K562 (cell line): ENCODE measurements around the gene PLEKHN1. TPM values are rescaled to one million over a fixed set of nuclear protein-coding genes. Genes with fewer than 3 reads are reported as not detected.

Experiments used
- ATAC-seq: fragments of 200-7000 bp; cut with Tn5 transposase; 3 replicates; pipeline ENCODE4 v1.9.1; 2020; ENCODE audit warnings: moderate library complexity
- BruUV-seq: library from RNA; stranded (reverse); fragments of 400-500 nt; replicated peaks from 2 replicates; lab custom pipeline; 2021; lab: Mats Ljungman, UMichigan
- CTCF ChIA-PET: fragments of 300-600 bp; formaldehyde crosslinking; extraction: SDS; loops from one replicate; lab custom pipeline; 2021; ENCODE audit warnings: low intra/inter-chr PET ratio; lab: Yijun Ruan, JAX
- POLR2A ChIA-PET: fragments of 300-600, 350-650 bp; sonication (Branson Sonifier 250); formaldehyde crosslinking; extraction: SDS; loops from one replicate; lab custom pipeline; 2021; ENCODE audit warnings: antibody characterized with exemption, inconsistent platforms; lab: Yijun Ruan, JAX
- DNase-seq, 4 experiments: peaks; one replicate each; pipeline versions ENCODE4 v3.0.0 to v3.0.0-alpha.2; 2011 to 2018; ENCODE audit warnings: low spot score in 3 of 4, mixed read lengths in 3 of 4; ENCODE audit errors: extremely low read depth in 1 of 4
- FAIRE-seq: peaks from 2 replicates; lab custom pipeline; 2011; peaks lifted over from hg19 to GRCh38; lab: Jason Lieb, UNC
- H2AFZ ChIP-seq: 2 replicates; pipeline ENCODE4 v1.6.0; 2011; ENCODE audit warnings: low read depth, low read length, control low read depth, inconsistent platforms
- H3K27ac ChIP-seq: fragments of 200-600 bp; 3 replicates; pipeline ENCODE4 v1.8.0; 2011; ENCODE audit warnings: low read depth, mild to moderate bottlenecking, control low read depth, inconsistent platforms, low read length, moderate library complexity, mixed read lengths; ENCODE audit errors: extremely low read depth
- H3K27me3 ChIP-seq, 2 experiments: fragments of 300-600 bp in 1 of 2; 2 replicates in 1 of 2; 3 replicates in 1 of 2; pipeline versions ENCODE4 v1.6.0 to v1.8.0; 2011; ENCODE audit warnings: inconsistent platforms in 2 of 2, low read length in 2 of 2, mild to moderate bottlenecking in 1 of 2, mixed read lengths in 1 of 2, moderate library complexity in 1 of 2; ENCODE audit not compliant: control insufficient read depth in 2 of 2, insufficient read depth in 2 of 2
- H3K36me3 ChIP-seq: fragments of 300-600 bp; 3 replicates; pipeline ENCODE4 v1.8.0; 2011; ENCODE audit warnings: mild to moderate bottlenecking, low read length, inconsistent platforms; ENCODE audit not compliant: control insufficient read depth, insufficient read depth
- H3K4me1 ChIP-seq, 2 experiments: fragments of 200-600 bp in 1 of 2; replicated peaks in 1 of 2; 2 replicates in 1 of 2; 3 replicates in 1 of 2; pipeline versions ENCODE4 v1.5.1 to v1.8.0; 2011; ENCODE audit warnings: inconsistent platforms in 2 of 2, low read length in 2 of 2, mild to moderate bottlenecking in 1 of 2, mixed read lengths in 1 of 2, moderate library complexity in 1 of 2; ENCODE audit not compliant: control insufficient read depth in 2 of 2, insufficient read depth in 2 of 2
- H3K4me2 ChIP-seq: 2 replicates; pipeline ENCODE4 v1.6.1; 2011; ENCODE audit warnings: low read length, control low read depth, inconsistent platforms, mixed read lengths; ENCODE audit not compliant: insufficient read depth
- H3K4me3 ChIP-seq: fragments of 200-600 bp; sonication (generic), shearing (Covaris generic); 2 replicates; pipeline ENCODE4 v1.5.1; 2016; ENCODE audit warnings: control low read depth, inconsistent platforms
- H3K79me2 ChIP-seq: fragments of 200-600 bp; 3 replicates; pipeline ENCODE4 v1.8.0; 2011; ENCODE audit warnings: low read length, inconsistent platforms; ENCODE audit not compliant: control insufficient read depth, insufficient read depth
- H3K9ac ChIP-seq, 2 experiments: 2 replicates each; pipeline versions ENCODE4 v1.6.0 to v1.6.1; 2011; ENCODE audit warnings: low read depth in 2 of 2, low read length in 2 of 2, control low read depth in 1 of 2, inconsistent platforms in 1 of 2, mild to moderate bottlenecking in 1 of 2, mixed read lengths in 1 of 2; ENCODE audit not compliant: insufficient read depth in 1 of 2
- H3K9me1 ChIP-seq: one replicate; pipeline ENCODE4 v1.6.0; 2011; ENCODE audit warnings: inconsistent platforms, mild to moderate bottlenecking, low read length, moderate library complexity; ENCODE audit not compliant: control insufficient read depth, insufficient read depth
- H3K9me3 ChIP-seq: replicated peaks from 2 replicates; pipeline ENCODE4 v1.5.1; 2011; ENCODE audit warnings: low read depth, low read length, inconsistent platforms; ENCODE audit not compliant: control insufficient read depth, insufficient read depth
- H4K20me1 ChIP-seq: replicated peaks from 2 replicates; pipeline ENCODE4 v1.6.1; 2011; ENCODE audit warnings: low read length, inconsistent platforms, mixed read lengths; ENCODE audit not compliant: control insufficient read depth, insufficient read depth
- DDX20 ChIP-seq: fragments of 450-650 bp; IDR thresholded peaks from 2 replicates; pipeline ENCODE4 v1.6.1; 2016; ENCODE audit warnings: missing genetic modification characterization, low read depth, mild to moderate bottlenecking, missing compliant biosample characterization, moderate library complexity
- EHMT2 ChIP-seq: fragments of 450-650 bp; IDR thresholded peaks from 2 replicates; pipeline ENCODE4 v1.6.1; 2018; ENCODE audit warnings: antibody characterized with exemption
- KDM4B ChIP-seq, 2 experiments: fragments of 450-650 bp in 1 of 2; sonication (generic) in 1 of 2; IDR thresholded peaks; 2 replicates each; pipeline ENCODE4 v1.6.1; 2016 to 2017; ENCODE audit warnings: borderline replicate concordance in 2 of 2, antibody characterized with exemption in 1 of 2, low read depth in 1 of 2, mild to moderate bottlenecking in 1 of 2
- MLX ChIP-seq, 2 experiments: fragments of 450-650 bp in 1 of 2; sonication (generic) in 1 of 2; formaldehyde crosslinking; conservative IDR thresholded peaks; 2 replicates each; pipeline versions ENCODE4 v1.4.0 to v1.8.1; 2020 to 2022; ENCODE audit warnings: mild to moderate bottlenecking in 1 of 2, missing genetic modification reagents in 1 of 2
- MYNN ChIP-seq, 2 experiments: sonication (generic); formaldehyde crosslinking in 1 of 2; IDR thresholded peaks; 2 replicates each; pipeline versions ENCODE4 v1.5.0 to v1.6.1; 2016 to 2020; ENCODE audit warnings: antibody characterized with exemption in 1 of 2, missing genetic modification reagents in 1 of 2
- NFYB ChIP-seq: IDR thresholded peaks from 2 replicates; pipeline ENCODE4 v1.6.1; 2011; ENCODE audit warnings: mild to moderate bottlenecking, moderate library complexity; ENCODE audit not compliant: insufficient read length; ENCODE audit errors: extremely low read depth
- PREB ChIP-seq: sonication (generic); formaldehyde crosslinking; IDR thresholded peaks from 2 replicates; pipeline ENCODE4 v1.8.1; 2023; ENCODE audit warnings: mild to moderate bottlenecking, missing genetic modification reagents
- SP1 ChIP-seq: sonication (generic); formaldehyde crosslinking; IDR thresholded peaks from 2 replicates; pipeline ENCODE4 v1.8.1; 2022; ENCODE audit warnings: mild to moderate bottlenecking, missing genetic modification reagents
- TAF15 ChIP-seq: fragments of 200-400 bp; formaldehyde crosslinking; IDR thresholded peaks from 2 replicates; pipeline ENCODE4 v1.6.1; 2017; ENCODE audit warnings: mild to moderate bottlenecking, low read depth, low read length, moderate library complexity
- ZNF212 ChIP-seq: fragments of 450-650 bp; formaldehyde crosslinking; IDR thresholded peaks from 2 replicates; pipeline ENCODE4 v1.4.0; 2020; ENCODE audit warnings: mild to moderate bottlenecking
- ZNF830 ChIP-seq: fragments of 250-450 bp; sonication (Bioruptor Pico); IDR thresholded peaks from 2 replicates; pipeline ENCODE4 v1.5.0; 2021; ENCODE audit warnings: mild to moderate bottlenecking
- WGBS: fragments of 100-300 bp; shearing (Covaris generic); methylation state at CpG from one replicate; pipeline ENCODE4 v1.1.6; 2016; ENCODE audit warnings: low coverage, mixed read lengths; ENCODE audit not compliant: insufficient coverage; ENCODE audit errors: missing lambda C conversion rate; 5-methylcytosine and 5-hydroxymethylcytosine counted together
- in situ Hi-C: fragments of 300-500 bp; cut with MboI; formaldehyde crosslinking; loops from 4 replicates; pipeline ENCODE4 v1.15.0; 2018; ENCODE audit warnings: inconsistent platforms, mixed read lengths
- intact Hi-C: fragments of 100-400 bp; cut with micrococcal nuclease; formaldehyde crosslinking; loops from 2 replicates; pipeline ENCODE4 v1.14.2; 2022
- polyA plus RNA-seq, 8 experiments: library from polyadenylated mRNA; depleted of rRNA in 4 of 8; stranded (reverse) in 5 of 8; unstranded in 3 of 8; fragments of >200 nt; fragmentation: Nextera tagmentation in 2 of 8; fragmentation: Illumina TruSeq in 1 of 8; extraction: Ambion mirVana in 2 of 8; extraction: Trizol in 1 of 8; gene quantifications; 2 replicates each; pipeline versions ENCODE4 v1.2.1 to v1.2.3, GENCODE V29; 2011 to 2014; ENCODE audit warnings: inconsistent platforms in 1 of 8, missing spikeins in 1 of 8
- total RNA-seq, 7 experiments: library from RNA; depleted of rRNA in 6 of 7; stranded (reverse); fragments of >200 nt in 6 of 7; fragmentation: Illumina TruSeq in 2 of 7; extraction: Trizol in 2 of 7; gene quantifications; 2 replicates each; pipeline versions ENCODE4 v1.2.1 to v1.2.3, GENCODE V29; 2011 to 2021; ENCODE audit warnings: low replicate concordance in 1 of 7
- TF ChIP-seq, protein P1 (sequence below): sonication (generic); formaldehyde crosslinking; IDR thresholded peaks from 2 replicates; pipeline ENCODE4 v1.9.0; 2022; ENCODE audit warnings: mild to moderate bottlenecking, missing genetic modification reagents
- TF ChIP-seq, protein P2 (sequence below): fragments of 450-650 bp; IDR thresholded peaks from 2 replicates; pipeline ENCODE4 v1.6.1; 2018; ENCODE audit not compliant: partially characterized antibody

Gene PLEKHN1
- total and polyA plus RNA-seq, 9 of the 15 experiments (the other 6 are each of a cell fraction or from before 2014, with no cell fraction given) = 0.07 to 1.5 (median 0.13) TPM; not detected in 2

- peak; percentile 75 to 89 (median 80) for DNase-seq
- Histone ChIP-seq H4K20me1 (peaks cover 15% of the 10 kb centered on the region), H3K79me2 (peaks cover 40% of the 10 kb centered on the region), H2AFZ (no peak overlapping the region), H3K36me3 (peaks cover 43% of the 10 kb centered on the region; the same call in 1 of the 3 replicates), H3K4me2 (peak overlapping the region; percentile 79), H3K27ac (peak overlapping the region; percentile 80; the same call in 2 of the 3 replicates), H3K9ac (peak overlapping the region; percentile 56 to 99), H3K4me1 (peaks cover 29 to 75% of the 10 kb centered on the region in 2 experiments), H3K27me3 (no peaks in the 10 kb centered on the region), H3K9me3 (no peaks in the 10 kb centered on the region), H3K4me3 (peak overlapping the region; percentile 76), H3K9me1 (peaks cover 12% of the 10 kb centered on the region)
- ChIA-PET POLR2A (interaction anchor here (0.6 to 1.1 kb wide), 4 partner anchors 7 to 41 kb away, joined by 3 to 6 read pairs (median 3); partner anchors contain the start of gene ISG15), CTCF (no interaction called here)
- BruUV-seq = TSS peak; percentile 34
- intact Hi-C loops (loop anchor here (5.0 kb wide), 1 partner anchor 41 kb away; no protein-coding TSS in a partner anchor), in situ Hi-C loops (no loop called here)
- WGBS = 16% methylated on average over 32 of the region's 33 CpGs
- ATAC-seq = peak; percentile 52
- FAIRE-seq = peak; percentile 77
- TF ChIP-seq, protein P1, sequence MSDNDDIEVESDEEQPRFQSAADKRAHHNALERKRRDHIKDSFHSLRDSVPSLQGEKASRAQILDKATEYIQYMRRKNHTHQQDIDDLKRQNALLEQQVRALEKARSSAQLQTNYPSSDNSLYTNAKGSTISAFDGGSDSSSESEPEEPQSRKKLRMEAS (CRISPR knock-in tag) = no peak
- TF ChIP-seq ZNF212 (no peak), SP1 (no peak), TAF15 (no peak), MLX (CRISPR knock-in tag; conservative IDR thresholded peaks at IDR 0.05) (no peak), EHMT2 (no peak), KDM4B (IDR thresholded peaks at IDR 0.05; ENCODE audit: borderline replicate concordance in 2 of 2, low read depth in 1 of 2) (peak in 1 of 2 experiments; percentile 72; a peak in 1 of 4 replicates), ZNF830 (CRISPR knock-in tag) (no peak), MYNN (IDR thresholded peaks at IDR 0.05) (no peak; the same call in 1 of the 2 replicates), MYNN (CRISPR knock-in tag; IDR thresholded peaks at IDR 0.05) (no peak), PREB (CRISPR knock-in tag) (no peak), NFYB (no peak), DDX20 (tag) (no peak)
- TF ChIP-seq, protein P2, sequence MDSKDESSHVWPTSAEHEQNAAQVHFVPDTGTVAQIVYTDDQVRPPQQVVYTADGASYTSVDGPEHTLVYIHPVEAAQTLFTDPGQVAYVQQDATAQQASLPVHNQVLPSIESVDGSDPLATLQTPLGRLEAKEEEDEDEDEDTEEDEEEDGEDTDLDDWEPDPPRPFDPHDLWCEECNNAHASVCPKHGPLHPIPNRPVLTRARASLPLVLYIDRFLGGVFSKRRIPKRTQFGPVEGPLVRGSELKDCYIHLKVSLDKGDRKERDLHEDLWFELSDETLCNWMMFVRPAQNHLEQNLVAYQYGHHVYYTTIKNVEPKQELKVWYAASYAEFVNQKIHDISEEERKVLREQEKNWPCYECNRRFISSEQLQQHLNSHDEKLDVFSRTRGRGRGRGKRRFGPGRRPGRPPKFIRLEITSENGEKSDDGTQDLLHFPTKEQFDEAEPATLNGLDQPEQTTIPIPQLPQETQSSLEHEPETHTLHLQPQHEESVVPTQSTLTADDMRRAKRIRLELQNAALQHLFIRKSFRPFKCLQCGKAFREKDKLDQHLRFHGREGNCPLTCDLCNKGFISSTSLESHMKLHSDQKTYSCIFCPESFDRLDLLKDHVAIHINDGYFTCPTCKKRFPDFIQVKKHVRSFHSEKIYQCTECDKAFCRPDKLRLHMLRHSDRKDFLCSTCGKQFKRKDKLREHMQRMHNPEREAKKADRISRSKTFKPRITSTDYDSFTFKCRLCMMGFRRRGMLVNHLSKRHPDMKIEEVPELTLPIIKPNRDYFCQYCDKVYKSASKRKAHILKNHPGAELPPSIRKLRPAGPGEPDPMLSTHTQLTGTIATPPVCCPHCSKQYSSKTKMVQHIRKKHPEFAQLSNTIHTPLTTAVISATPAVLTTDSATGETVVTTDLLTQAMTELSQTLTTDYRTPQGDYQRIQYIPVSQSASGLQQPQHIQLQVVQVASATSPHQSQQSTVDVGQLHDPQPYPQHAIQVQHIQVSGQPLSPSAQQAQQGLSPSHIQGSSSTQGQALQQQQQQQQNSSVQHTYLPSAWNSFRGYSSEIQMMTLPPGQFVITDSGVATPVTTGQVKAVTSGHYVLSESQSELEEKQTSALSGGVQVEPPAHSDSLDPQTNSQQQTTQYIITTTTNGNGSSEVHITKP = peak; percentile 8
Observed at GRCh38 chr1:1021010-1021919, 55.0 kb downstream of the PLEKHN1 start.
